ENCODE data around the gene DDX6.

- TF ChIP-seq POLR2AphosphoS5 (IDR thresholded peaks at IDR 0.05), result no peak
- no peak for TF ChIP-seq CTCF (IDR thresholded peaks at IDR 0.05)
- no peak for TF ChIP-seq POLR2A (IDR thresholded peaks at IDR 0.05)
- TF ChIP-seq EP300 (IDR thresholded peaks at IDR 0.05; ENCODE audit: low read depth), result no peak
These were observed 33.0 kb downstream of the DDX6 start for GRCh38 chr11:118757876-118758399.
